Activated T-cell treated with anti-CD3 and anti-CD28 coated beads, Interleukin-2, amount 50 U/mL, for 4 hours (primary cell): Measurements from ENCODE around the gene MUC4. TPM values are rescaled to one million over a fixed set of nuclear protein-coding genes. Genes with fewer than 3 reads are reported as not detected.

Source experiments
- ATAC-seq, 2 donors: fragments of 200-7000 bp; cut with Tn5 transposase; one replicate each; pipeline ENCODE4 v1.10.0; 2021
- DNase-seq: peaks from one replicate; pipeline ENCODE4 v3.0.0-alpha.2; 2020
- H3K27me3 Mint-ChIP-seq: one replicate; pipeline ENCODE4 v1.8.0; 2021; ENCODE audit warnings: low read depth, mixed read lengths
- H3K36me3 Mint-ChIP-seq: one replicate; pipeline ENCODE4 v1.8.0; 2022; ENCODE audit warnings: mixed read lengths; ENCODE audit not compliant: insufficient read depth
- H3K4me1 Mint-ChIP-seq: one replicate; pipeline ENCODE4 v1.8.0; 2021; ENCODE audit warnings: low read depth, mixed read lengths
- H3K4me3 Mint-ChIP-seq: one replicate; pipeline ENCODE4 v1.8.0; 2021; ENCODE audit warnings: mild to moderate bottlenecking, moderate library complexity, mixed read lengths
- H3K9me3 Mint-ChIP-seq: one replicate; pipeline ENCODE4 v1.8.0; 2021; ENCODE audit warnings: mixed read lengths
- total RNA-seq, 3 donors: library from RNA; stranded (reverse); gene quantifications; one replicate each; pipeline ENCODE4 v1.2.1, GENCODE V29; 2021

Gene MUC4
- total RNA-seq, 3 donors from 2014 or later, result 0.08 to 0.24 (median 0.13) TPM

DNA sequence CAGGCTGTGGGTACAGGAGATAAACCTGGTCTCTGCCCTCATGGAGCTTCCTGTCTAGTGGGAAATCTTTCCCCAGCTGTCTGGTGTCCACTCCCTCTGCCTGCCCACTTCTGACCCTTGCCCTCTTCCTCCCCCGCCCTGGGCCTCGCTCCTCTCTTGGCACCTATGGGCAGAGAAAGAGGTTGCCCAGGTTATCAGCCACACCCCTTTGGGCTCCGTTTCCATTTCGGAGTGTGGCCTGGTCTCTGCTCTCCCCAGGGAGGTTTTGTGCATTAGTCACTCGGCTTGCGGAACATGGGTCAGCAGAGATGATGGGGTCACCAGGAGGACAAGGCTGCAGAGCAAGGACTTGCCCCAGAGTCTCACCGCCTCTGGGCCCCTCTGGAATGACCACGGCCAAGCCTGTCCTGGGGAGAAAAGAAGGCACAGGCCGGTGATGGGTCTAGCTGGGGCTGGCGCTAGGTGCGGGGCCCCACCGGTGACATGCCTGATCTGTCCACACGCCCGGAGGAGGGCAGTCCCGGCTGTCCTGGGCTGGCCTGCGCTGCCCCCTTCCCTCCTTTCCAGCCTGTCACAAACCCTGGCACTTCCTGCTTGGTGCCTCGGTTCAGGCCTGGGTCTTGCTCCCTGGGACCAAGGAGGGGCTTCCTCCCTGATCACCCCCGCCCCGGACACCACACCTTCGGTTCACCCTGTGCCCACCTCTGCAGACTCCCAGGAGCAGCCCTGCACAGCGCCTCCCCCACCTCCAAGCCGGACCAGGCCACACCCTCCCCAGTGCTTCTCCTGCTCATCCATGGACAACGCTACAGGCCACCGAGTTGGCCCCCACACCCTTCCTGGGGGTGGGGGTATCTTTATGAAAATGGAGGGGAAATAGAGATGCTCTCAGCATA, 35.6 kb upstream of the MUC4 start:
- Mint-ChIP-seq H3K27me3 (peaks cover 8% of the 10 kb centered on the region), H3K4me1 (peaks cover 7% of the 10 kb centered on the region), H3K4me3 (no peak overlapping the region), H3K36me3 (no peaks in the 10 kb centered on the region), H3K9me3 (no peaks in the 10 kb centered on the region)
- ATAC-seq (no peak), DNase-seq (no peak)

DNA sequence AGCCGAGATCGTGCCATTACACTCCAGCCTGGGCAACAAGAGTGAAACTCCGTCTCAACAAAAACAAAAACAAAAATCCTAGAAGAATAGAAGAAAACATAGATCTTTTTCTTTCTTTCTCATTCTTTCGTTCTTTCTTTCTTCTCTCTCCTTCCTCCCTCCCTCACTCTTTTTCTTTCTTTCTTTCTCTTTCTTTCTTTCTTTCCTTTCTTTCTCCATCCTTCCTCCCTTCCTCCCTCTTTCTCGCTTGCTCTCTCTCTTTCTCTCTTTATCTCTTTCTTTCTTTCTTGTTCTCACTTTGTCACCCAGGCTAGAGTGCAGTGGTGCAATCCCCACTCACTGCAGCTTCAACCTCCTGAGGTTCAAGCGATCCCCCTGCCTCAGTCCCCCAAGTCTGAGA, 33.8 kb upstream of the MUC4 start:
- H3K4me3 Mint-ChIP-seq, result no peak overlapping the region
- H3K36me3 Mint-ChIP-seq, result no peaks in the 10 kb centered on the region
- no peaks in the 10 kb centered on the region for H3K9me3 Mint-ChIP-seq
- H3K4me1 Mint-ChIP-seq, result no peaks in the 10 kb centered on the region
- no peaks in the 10 kb centered on the region for H3K27me3 Mint-ChIP-seq
- ATAC-seq (no peak), DNase-seq (no peak)

DNA sequence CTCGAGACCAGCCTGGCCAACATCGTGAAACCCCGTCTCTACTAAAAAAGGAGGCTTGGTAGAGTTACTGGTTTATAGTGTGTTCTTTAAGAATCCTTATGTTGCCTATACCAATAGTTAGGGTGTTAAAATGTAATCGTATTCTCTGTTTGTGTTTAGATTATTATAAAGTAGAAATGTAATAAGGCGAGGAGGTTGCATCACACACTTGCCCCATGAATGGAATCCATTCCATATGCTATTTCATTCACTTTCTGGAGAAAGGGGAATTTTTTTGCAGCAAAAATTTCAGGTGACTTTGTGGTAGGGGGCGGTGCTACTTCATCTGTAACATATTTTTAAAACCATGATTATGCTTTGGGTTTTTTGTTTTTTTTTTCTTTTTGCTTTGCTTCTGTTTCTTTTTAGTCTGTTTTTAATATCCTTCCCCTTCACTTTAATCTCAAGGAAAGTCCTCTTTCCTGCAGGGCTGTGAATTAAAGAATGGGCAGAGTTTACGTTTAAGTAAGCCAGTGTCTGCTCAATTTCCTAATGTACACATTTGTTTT, 33.0 kb upstream of the MUC4 start:
- DNase-seq (no peak), ATAC-seq (no peak)
- Mint-ChIP-seq H3K36me3 (no peaks in the 10 kb centered on the region), H3K4me3 (no peak overlapping the region), H3K9me3 (no peaks in the 10 kb centered on the region), H3K27me3 (no peaks in the 10 kb centered on the region), H3K4me1 (no peaks in the 10 kb centered on the region)

DNA sequence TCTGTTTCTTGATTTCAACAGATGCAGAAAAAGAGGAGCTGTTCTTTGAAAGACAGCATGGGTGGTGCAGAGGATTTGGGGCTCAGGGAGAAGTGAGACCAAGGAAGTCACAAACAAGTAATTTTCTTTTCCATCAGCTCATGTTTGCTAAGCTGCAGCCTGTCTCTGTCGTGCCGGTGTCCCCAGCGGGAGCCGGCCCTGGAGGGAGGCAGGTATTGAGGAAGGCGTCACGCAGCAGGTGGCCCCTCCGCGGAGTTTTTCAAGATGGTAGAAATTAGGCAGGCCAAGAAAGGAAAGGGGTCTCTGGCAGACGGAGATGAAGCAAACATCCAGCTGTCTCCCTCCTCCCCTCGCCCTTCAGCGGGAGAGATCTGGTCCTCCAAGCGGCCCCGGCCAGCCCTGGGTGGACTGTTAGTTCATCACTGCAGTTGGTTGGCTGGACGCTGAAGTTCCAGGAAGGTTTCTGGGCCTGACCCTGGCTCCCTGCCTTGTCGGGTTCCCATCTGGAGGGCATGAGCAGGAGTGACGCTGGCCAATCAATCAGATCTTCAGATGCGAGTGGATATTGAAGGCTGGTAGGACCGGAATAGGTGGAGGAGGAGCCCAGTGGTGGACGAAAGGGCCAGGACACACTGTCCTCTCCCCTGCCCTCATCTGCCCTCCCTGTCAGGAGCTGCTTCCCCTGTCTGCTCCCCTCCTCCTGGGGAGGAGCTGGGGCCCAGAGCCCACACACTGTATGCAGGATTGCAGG, 27.7 kb upstream of the MUC4 start:
- DNase-seq (no peak), ATAC-seq (no peak)
- Mint-ChIP-seq H3K4me1 (no peaks in the 10 kb centered on the region), H3K4me3 (no peak overlapping the region), H3K36me3 (no peaks in the 10 kb centered on the region), H3K9me3 (no peaks in the 10 kb centered on the region), H3K27me3 (no peaks in the 10 kb centered on the region)

DNA sequence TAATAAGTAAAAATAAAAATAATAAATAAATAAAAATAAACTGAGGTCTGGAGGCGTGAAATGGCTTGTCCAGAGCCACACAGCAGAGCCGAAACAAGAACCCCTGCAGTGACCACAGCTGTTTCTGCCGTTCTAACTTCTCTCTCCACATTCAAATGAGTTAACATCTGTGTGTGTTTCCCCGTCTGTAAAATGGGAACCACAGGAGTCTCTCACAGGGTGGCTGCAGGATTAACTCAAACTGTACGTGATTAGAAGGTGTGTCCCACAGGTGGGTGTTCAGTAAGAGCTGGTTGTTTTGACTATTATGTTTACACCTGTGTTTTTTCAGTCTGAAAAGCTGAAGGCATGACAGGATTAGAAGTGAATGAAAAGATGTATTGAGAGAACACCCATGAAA, 27.0 kb upstream of the MUC4 start:
- Mint-ChIP-seq H3K36me3 (no peaks in the 10 kb centered on the region), H3K27me3 (no peaks in the 10 kb centered on the region), H3K9me3 (no peaks in the 10 kb centered on the region), H3K4me1 (no peaks in the 10 kb centered on the region), H3K4me3 (no peak overlapping the region)
- ATAC-seq, result no peak
- no peak for DNase-seq

DNA sequence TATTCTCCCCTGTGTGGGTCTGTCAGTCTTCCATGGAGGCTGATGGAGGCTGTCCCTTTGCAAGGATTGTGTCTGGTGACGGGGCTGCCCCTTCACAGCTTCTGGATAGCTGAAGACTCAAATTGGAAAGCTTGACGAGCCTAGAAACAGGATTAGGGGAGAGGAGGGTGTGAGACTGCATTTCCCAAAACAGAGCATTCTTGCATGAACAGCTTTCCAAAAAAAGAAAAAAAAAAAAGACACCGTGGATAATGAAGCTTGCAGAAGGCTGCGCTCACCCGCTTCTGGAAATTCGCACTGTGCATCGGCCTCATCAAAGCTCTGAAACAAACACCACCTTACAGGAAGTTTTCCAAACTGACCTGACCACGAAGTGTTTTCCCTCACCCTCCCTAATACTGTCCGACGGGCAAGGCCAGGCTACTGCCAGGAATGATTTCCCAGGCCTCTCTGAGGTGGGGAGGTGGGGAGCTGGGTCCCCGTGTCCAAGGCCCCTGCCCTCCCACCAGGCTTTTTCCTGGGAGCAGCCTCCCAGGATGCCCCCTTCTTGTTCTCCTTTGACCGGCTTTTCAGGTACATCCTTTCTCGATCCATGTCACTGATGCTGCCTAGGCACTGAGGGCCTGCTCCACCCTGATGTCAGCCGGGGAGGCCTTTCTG, 24.9 kb upstream of the MUC4 start:
- Mint-ChIP-seq H3K9me3 (no peaks in the 10 kb centered on the region), H3K4me3 (no peak overlapping the region), H3K27me3 (no peaks in the 10 kb centered on the region), H3K36me3 (no peaks in the 10 kb centered on the region), H3K4me1 (no peaks in the 10 kb centered on the region)
- no peak for DNase-seq
- no peak for ATAC-seq

DNA sequence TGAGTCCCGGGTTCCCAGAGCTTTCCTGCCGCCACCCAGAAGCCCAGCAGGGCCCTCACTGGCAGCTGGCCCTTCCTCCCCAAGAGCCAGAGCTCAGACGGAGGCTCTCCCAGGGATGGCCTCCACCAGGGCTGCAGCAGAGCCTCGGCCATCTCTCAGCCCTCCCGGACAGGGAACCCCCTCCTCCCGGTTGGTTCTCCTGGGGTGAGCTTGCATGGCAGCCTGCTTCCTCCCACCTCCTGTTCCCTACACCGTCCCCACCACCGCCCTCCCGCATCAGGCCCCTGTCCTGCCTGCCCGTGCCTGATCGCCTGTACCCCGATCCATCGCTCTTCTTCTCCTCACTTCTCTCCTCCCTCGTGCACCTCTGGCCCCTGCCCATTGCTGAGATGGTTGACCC, 24.1 kb upstream of the MUC4 start:
- Mint-ChIP-seq H3K9me3 (no peaks in the 10 kb centered on the region), H3K27me3 (no peaks in the 10 kb centered on the region), H3K4me1 (no peaks in the 10 kb centered on the region), H3K36me3 (no peaks in the 10 kb centered on the region), H3K4me3 (no peak overlapping the region)
- no peak for ATAC-seq
- DNase-seq, result no peak

DNA sequence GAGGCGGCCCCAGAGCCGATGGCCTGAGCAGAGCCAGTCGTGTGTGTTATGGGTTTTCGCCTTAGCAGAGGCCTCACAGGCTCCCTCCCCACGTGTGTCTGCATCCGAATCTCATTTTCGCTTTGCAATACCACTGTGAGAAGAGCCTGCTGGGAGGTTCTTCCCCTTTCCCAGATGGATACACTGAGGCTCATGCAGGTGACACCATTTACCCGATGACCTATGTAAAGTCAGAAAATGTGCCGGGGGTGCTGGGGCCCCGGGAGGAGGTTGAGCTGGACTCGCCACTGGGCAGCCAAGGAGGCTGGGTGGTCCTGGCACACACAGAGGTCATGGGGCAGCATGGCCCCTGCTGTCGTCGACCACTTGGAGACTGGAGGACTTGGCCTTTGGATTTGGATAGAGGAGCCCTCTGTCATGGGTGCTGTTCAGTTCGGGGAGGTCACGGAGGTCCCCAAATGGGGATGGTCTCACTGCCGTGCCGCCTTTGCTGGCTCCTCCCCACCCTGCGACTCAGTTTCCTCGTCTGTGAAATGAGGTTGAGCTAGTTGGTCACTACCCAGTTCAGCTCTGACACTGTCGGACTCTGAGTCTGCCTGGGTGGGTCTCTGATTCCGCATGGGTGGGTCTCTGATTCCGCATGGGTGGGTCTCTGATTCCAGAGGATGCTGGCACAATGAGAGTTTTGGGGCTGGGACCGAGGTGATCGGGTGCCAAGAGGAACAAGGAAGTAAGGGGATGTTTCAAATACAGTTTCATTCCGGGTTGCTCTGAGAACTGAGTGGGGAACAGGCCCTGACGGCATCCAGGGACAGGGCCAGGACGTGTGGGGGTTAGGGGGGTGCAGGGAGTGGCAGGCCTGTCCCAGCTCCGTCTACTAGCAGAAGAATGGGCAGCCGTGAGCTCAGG, 23.2 kb upstream of the MUC4 start:
- ATAC-seq (no peak), DNase-seq (no peak)
- H3K27me3 Mint-ChIP-seq, result no peaks in the 10 kb centered on the region
- no peaks in the 10 kb centered on the region for H3K4me1 Mint-ChIP-seq
- H3K4me3 Mint-ChIP-seq, result no peak overlapping the region
- H3K9me3 Mint-ChIP-seq, result no peaks in the 10 kb centered on the region
- H3K36me3 Mint-ChIP-seq, result no peaks in the 10 kb centered on the region

DNA sequence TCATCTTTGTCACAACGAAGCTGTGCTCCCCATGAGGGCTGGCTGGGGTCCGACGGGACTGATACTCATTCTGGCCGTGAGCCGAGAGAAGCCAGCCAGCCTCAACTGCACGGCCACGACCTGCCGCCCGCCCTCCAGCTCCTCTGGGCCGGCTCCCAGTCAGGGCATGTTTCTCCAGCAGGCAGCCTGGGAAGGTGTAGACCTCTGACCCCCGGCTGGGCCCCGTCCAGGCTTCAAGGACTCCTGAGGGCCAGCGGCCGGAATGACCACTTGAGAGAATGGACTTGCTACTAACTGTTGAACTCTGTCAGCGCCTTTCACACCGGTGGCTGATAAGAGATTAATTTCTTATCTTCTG, 18.1 kb upstream of the MUC4 start:
- ATAC-seq (no peak), DNase-seq (no peak)
- Mint-ChIP-seq H3K4me1 (no peaks in the 10 kb centered on the region), H3K9me3 (no peaks in the 10 kb centered on the region), H3K27me3 (no peaks in the 10 kb centered on the region), H3K4me3 (no peak overlapping the region), H3K36me3 (no peaks in the 10 kb centered on the region)

DNA sequence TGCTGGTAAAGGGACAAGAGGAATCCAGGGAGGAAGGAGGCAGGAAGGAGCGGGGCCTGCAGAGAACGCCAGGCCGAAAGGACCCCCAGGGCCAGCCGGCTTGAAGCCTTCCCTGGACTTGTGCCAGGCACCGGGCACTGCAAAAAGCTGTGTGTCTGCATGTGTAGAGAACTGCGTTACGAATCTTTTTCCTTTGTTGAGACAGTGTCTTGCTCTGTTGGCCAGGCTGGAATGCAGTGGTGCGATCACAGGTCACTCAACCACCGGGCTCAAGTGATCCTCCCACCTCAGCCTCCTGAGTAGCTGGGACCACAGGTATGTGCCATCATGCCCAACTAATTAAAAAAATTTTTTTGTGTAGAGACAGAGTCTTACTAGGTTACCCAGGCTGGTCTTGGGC, 17.0 kb upstream of the MUC4 start:
- no peaks in the 10 kb centered on the region for H3K36me3 Mint-ChIP-seq
- no peaks in the 10 kb centered on the region for H3K9me3 Mint-ChIP-seq
- H3K27me3 Mint-ChIP-seq, result peaks cover 3% of the 10 kb centered on the region
- no peaks in the 10 kb centered on the region for H3K4me1 Mint-ChIP-seq
- H3K4me3 Mint-ChIP-seq, result no peak overlapping the region
- no peak for DNase-seq
- no peak for ATAC-seq

DNA sequence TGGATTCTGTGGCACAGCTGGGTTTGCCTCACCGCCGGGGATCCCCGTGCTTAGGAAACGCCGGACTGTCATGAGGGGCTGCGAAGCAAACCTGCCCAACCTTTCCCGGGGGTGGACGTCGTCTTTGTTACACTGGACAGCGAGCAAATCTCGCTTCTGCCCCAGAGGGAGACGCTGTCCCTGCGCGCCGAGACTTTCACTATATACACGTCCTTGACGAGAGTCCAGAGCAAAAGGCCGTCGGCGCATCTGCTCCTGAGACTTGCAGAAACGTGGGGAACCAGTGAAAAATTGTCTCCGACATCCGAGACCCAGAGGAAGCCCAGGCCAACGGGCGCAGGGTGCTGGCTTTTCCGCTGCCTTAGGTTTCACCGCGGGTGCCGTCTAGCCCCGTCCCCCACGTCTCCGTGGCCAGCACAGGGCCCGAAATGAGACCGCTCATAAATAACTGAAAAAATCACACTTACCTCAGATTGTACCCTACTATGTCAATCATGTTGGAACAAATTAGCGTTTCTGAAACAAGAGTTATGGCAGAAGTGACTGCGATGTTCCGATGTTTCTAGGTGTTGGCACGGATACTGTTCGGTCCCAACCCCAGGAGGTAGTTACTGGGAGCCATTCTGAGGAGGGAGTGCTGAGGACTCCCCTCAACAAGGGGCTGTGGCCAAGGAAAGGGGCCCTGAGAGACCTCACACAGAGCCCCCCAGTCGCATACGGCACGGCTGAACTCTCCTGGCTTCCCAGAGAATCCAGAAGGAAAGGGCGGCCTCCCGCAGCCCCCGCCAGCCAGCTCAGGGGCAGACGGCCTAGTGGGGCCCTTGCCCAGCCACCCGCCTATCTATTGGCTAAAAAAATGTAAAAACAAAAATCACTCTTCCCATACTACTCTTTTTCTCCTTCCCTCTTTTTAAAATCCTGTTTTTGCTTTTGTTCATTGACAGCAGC, 14.4 kb upstream of the MUC4 start:
- no peak overlapping the region for H3K4me3 Mint-ChIP-seq
- no peak for DNase-seq

DNA sequence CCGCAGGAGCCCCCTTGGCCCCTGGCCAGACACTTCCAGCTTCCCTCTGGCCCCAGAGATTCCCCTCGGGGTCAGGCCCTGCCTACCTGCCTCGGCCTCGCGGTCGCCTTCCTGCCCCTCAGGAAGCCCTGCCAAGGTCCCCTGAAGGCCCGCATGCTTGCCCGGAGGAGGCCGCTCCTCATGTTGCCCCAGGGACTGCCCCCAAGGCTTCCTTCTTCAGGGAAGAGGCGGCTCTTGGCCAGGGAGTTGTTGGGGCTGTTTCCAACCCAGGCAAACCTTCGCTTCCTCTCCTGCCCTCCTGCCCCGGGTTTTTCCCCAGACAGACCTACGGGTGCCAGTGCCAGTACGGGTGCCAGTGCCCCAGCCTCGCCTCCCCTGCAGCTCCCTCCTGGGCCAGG, 13.5 kb upstream of the MUC4 start:
- H3K4me3 Mint-ChIP-seq, result no peak overlapping the region
- no peaks in the 10 kb centered on the region for H3K9me3 Mint-ChIP-seq
- no peaks in the 10 kb centered on the region for H3K4me1 Mint-ChIP-seq
- no peak for DNase-seq
- ATAC-seq, result no peak
- H3K36me3 Mint-ChIP-seq, result no peaks in the 10 kb centered on the region
- peaks cover 7% of the 10 kb centered on the region for H3K27me3 Mint-ChIP-seq

More for the DNA sequence above, 14.4 kb upstream of the MUC4 start:
- Mint-ChIP-seq H3K9me3 (no peaks in the 10 kb centered on the region), H3K4me1 (no peaks in the 10 kb centered on the region), H3K36me3 (no peaks in the 10 kb centered on the region), H3K27me3 (peaks cover 7% of the 10 kb centered on the region)
- ATAC-seq, result no peak
